Liver (tissue), 9 donors: ENCODE results near the gene PCDHGB3. TPM values are rescaled to one million over a fixed set of nuclear protein-coding genes. Genes with fewer than 3 reads are reported as not detected.

Source experiments
- DNase-seq: peaks from one replicate; pipeline ENCODE4 v3.0.0-alpha.2; 2017; ENCODE audit warnings: low spot score
- H3K27ac ChIP-seq, 2 donors: one replicate each; pipeline ENCODE4 v1.7.0; 2013; ENCODE audit warnings: inconsistent platforms in 2 of 2, low read length in 2 of 2, control low read depth in 1 of 2, low read depth in 1 of 2, mild to moderate bottlenecking in 1 of 2
- H3K27me3 ChIP-seq, 4 donors: one replicate each; pipeline versions ENCODE4 v1.6.1 to v1.7.0; 2013; ENCODE audit warnings: low read length in 3 of 4, inconsistent platforms in 1 of 4, mild to moderate bottlenecking in 1 of 4, moderate library complexity in 1 of 4; ENCODE audit not compliant: control insufficient read depth in 4 of 4, insufficient read depth in 4 of 4
- H3K36me3 ChIP-seq, 4 donors: one replicate each; pipeline versions ENCODE4 v1.6.1 to v1.7.0; 2013; ENCODE audit warnings: low read length in 3 of 4, mild to moderate bottlenecking in 3 of 4, low read depth in 1 of 4, moderate library complexity in 1 of 4; ENCODE audit not compliant: control insufficient read depth in 4 of 4, insufficient read depth in 3 of 4
- H3K4me1 ChIP-seq, 4 donors: one replicate each; pipeline versions ENCODE4 v1.6.1 to v1.7.0; 2013; ENCODE audit warnings: low read length in 3 of 4, mild to moderate bottlenecking in 3 of 4, moderate library complexity in 1 of 4; ENCODE audit not compliant: control insufficient read depth in 4 of 4, insufficient read depth in 4 of 4
- H3K4me3 ChIP-seq, 3 donors: one replicate each; pipeline versions ENCODE4 v1.6.1 to v1.7.0; 2013; ENCODE audit warnings: low read length in 3 of 3, control low read depth in 1 of 3, low read depth in 1 of 3, mild to moderate bottlenecking in 1 of 3
- H3K9ac ChIP-seq, 2 donors: one replicate each; pipeline ENCODE4 v1.7.0; 2013; ENCODE audit warnings: low read length in 2 of 2, mild to moderate bottlenecking in 2 of 2, moderate library complexity in 2 of 2, control low read depth in 1 of 2, low read depth in 1 of 2
- H3K9me3 ChIP-seq, 4 donors: one replicate each; pipeline versions ENCODE4 v1.6.1 to v1.7.0; 2013; ENCODE audit warnings: low read length in 3 of 4; ENCODE audit not compliant: control insufficient read depth in 4 of 4
- EGR1 ChIP-seq, 2 donors: IDR thresholded peaks; 2 replicates each; pipeline ENCODE4 v1.6.1; 2016 to 2018; ENCODE audit warnings: antibody characterized with exemption in 2 of 2, low read depth in 2 of 2
- FOXA1 ChIP-seq: IDR thresholded peaks from 2 replicates; pipeline ENCODE4 v1.6.1; 2016; ENCODE audit warnings: antibody characterized with exemption
- FOXA2 ChIP-seq: IDR thresholded peaks from 2 replicates; pipeline ENCODE4 v1.6.1; 2016; ENCODE audit warnings: antibody characterized with exemption
- HNF4A ChIP-seq, 2 donors: conservative IDR thresholded peaks; 2 replicates each; pipeline ENCODE4 v1.6.1; 2016; ENCODE audit warnings: antibody characterized with exemption in 2 of 2, mild to moderate bottlenecking in 2 of 2
- RXRA ChIP-seq, 2 donors: IDR thresholded peaks; 2 replicates each; pipeline ENCODE4 v1.6.1; 2017 to 2018; ENCODE audit warnings: antibody characterized with exemption in 2 of 2, mild to moderate bottlenecking in 1 of 2
- WGBS: extraction: QIAGEN DNeasy Blood & Tissue Kit; methylation state at CpG from one replicate; pipeline ENCODE4 v1.1.7; 2013; 5-methylcytosine and 5-hydroxymethylcytosine counted together
- polyA plus RNA-seq, 2 donors: library from polyadenylated mRNA; stranded (reverse) in 1 of 2; unstranded in 1 of 2; fragments of 200-250 nt in 1 of 2; fragments of >200 nt in 1 of 2; fragmentation: Nextera tagmentation in 1 of 2; extraction: Ambion mirVana in 1 of 2; gene quantifications; one replicate each; pipeline versions ENCODE4 v1.2.1 to v1.2.3, GENCODE V29; 2013 to 2015
- total RNA-seq, 2 donors: library from RNA; depleted of rRNA; stranded (reverse); fragments of >200 nt; gene quantifications; one replicate each; pipeline ENCODE4 v1.2.3, GENCODE V29; 2014
- TF ChIP-seq, protein P1 (sequence below): IDR thresholded peaks from 2 replicates; pipeline ENCODE4 v1.6.1; 2016; ENCODE audit warnings: antibody characterized with exemption
- TF ChIP-seq, protein P2 (sequence below): fragments of 150-350 bp; IDR thresholded peaks from 2 replicates; pipeline ENCODE4 v1.5.1; 2017; ENCODE audit warnings: improper control_type of control experiment, low read depth, low read length; ENCODE audit not compliant: missing input control
- TF ChIP-seq, protein P3 (sequence below): IDR thresholded peaks from 2 replicates; pipeline ENCODE4 v1.6.1; 2016; ENCODE audit warnings: antibody characterized with exemption
- TF ChIP-seq, protein P4 (sequence below): IDR thresholded peaks from 2 replicates; pipeline ENCODE4 v1.6.1; 2016; ENCODE audit warnings: antibody characterized with exemption
- donor health status: healthy.
- donor health status: healthy.
- donor health status: healthy.
- donor health status: healthy.
- donor health status: healthy.

The PCDHGB3 gene
- total and polyA plus RNA-seq, 4 donors, result 0.07 to 1.2 (median 0.37) TPM; not detected in 1

DNA sequence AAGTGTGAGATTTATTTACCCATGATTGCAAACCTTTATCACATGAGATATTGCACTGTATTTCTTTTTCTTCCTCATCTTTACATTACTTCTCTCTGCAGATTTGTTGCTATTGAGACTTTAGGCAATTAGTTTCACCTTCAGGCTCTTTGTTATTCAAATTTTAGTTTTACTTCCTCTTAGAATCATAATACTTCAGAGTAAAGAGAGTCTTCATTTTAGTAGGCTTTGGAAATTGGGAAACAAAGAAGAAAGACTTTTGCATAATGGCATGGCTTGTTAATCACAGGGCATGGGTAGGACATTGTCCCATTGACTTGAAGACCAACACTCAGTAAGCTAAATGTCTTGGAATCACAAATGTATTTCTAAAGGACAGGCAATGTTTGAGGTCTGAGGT is 7.3 kb upstream of the PCDHGB3 start:
- Histone ChIP-seq H3K27me3 (peaks cover 0 to 5% (median 0%) of the 10 kb centered on the region in 4 donors), H3K36me3 (no peaks in the 10 kb centered on the region), H3K27ac (no peak overlapping the region), H3K9ac (no peak overlapping the region), H3K4me1 (no peaks in the 10 kb centered on the region), H3K9me3 (peaks cover 42 to 79% (median 60%) of the 10 kb centered on the region in 4 donors), H3K4me3 (no peak overlapping the region)
- no peak for DNase-seq
- TF ChIP-seq, protein P1, sequence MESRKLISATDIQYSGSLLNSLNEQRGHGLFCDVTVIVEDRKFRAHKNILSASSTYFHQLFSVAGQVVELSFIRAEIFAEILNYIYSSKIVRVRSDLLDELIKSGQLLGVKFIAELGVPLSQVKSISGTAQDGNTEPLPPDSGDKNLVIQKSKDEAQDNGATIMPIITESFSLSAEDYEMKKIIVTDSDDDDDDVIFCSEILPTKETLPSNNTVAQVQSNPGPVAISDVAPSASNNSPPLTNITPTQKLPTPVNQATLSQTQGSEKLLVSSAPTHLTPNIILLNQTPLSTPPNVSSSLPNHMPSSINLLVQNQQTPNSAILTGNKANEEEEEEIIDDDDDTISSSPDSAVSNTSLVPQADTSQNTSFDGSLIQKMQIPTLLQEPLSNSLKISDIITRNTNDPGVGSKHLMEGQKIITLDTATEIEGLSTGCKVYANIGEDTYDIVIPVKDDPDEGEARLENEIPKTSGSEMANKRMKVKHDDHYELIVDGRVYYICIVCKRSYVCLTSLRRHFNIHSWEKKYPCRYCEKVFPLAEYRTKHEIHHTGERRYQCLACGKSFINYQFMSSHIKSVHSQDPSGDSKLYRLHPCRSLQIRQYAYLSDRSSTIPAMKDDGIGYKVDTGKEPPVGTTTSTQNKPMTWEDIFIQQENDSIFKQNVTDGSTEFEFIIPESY, result no peak
- no peak for TF ChIP-seq EGR1 (IDR thresholded peaks at IDR 0.05; ENCODE audit: low read depth in 2 of 2)

DNA sequence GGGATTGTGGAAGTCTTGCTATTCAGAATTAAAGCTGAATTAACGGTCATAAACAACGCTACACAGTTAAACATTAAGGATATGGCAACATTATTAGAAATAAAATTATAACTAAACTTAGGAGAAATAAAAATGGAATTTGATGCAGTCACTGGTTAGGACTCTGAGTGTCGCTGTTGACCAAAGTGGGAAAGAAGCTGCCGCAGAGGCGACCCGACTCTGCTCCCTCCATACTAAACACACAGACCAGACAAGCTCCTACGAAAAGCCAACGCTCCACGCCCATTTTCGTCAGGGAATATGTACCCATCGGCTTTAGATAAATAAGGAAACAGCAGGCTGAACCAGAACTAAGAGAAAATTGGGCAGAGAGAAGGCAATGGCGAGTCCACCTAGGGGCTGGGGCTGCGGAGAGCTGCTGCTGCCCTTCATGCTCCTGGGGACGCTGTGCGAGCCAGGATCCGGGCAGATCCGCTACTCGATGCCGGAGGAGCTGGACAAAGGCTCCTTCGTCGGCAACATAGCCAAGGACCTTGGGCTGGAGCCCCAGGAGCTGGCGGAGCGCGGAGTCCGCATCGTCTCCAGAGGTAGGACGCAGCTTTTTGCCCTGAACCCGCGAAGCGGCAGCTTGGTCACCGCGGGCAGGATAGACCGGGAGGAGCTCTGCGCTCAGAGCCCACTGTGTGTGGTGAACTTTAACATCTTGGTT is 5.9 kb upstream of the PCDHGB3 start, which contains the start of gene PCDHGA5:
Gene PCDHGA5, plus strand, starts transcription at position 211 of the 709 bp plus-strand sequence. Its CDS starts 169 bp downstream, at position 380.
- Histone ChIP-seq H3K4me3 (peak within 1 kb of the TSS in 2 of 3 donors; percentile 20 to 47), H3K9me3 (peaks cover 40 to 70% (median 58%) of the 10 kb centered on the region in 4 donors), H3K27ac (no peak within 1 kb of the TSS), H3K27me3 (peaks cover 0 to 5% (median 0%) of the 10 kb centered on the region in 4 donors), H3K36me3 (no peaks in the 10 kb centered on the region), H3K9ac (no peak within 1 kb of the TSS), H3K4me1 (no peaks in the 10 kb centered on the region)
- WGBS, result 16% methylated on average over 34 of the region's 34 CpGs
- TF ChIP-seq, protein P2, sequence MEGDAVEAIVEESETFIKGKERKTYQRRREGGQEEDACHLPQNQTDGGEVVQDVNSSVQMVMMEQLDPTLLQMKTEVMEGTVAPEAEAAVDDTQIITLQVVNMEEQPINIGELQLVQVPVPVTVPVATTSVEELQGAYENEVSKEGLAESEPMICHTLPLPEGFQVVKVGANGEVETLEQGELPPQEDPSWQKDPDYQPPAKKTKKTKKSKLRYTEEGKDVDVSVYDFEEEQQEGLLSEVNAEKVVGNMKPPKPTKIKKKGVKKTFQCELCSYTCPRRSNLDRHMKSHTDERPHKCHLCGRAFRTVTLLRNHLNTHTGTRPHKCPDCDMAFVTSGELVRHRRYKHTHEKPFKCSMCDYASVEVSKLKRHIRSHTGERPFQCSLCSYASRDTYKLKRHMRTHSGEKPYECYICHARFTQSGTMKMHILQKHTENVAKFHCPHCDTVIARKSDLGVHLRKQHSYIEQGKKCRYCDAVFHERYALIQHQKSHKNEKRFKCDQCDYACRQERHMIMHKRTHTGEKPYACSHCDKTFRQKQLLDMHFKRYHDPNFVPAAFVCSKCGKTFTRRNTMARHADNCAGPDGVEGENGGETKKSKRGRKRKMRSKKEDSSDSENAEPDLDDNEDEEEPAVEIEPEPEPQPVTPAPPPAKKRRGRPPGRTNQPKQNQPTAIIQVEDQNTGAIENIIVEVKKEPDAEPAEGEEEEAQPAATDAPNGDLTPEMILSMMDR, result no peak
- TF ChIP-seq, protein P1, result no peak
- TF ChIP-seq, protein P3, sequence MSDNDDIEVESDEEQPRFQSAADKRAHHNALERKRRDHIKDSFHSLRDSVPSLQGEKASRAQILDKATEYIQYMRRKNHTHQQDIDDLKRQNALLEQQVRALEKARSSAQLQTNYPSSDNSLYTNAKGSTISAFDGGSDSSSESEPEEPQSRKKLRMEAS, result no peak
- no peak for TF ChIP-seq HNF4A (conservative IDR thresholded peaks at IDR 0.05)
- DNase-seq, result no peak

DNA sequence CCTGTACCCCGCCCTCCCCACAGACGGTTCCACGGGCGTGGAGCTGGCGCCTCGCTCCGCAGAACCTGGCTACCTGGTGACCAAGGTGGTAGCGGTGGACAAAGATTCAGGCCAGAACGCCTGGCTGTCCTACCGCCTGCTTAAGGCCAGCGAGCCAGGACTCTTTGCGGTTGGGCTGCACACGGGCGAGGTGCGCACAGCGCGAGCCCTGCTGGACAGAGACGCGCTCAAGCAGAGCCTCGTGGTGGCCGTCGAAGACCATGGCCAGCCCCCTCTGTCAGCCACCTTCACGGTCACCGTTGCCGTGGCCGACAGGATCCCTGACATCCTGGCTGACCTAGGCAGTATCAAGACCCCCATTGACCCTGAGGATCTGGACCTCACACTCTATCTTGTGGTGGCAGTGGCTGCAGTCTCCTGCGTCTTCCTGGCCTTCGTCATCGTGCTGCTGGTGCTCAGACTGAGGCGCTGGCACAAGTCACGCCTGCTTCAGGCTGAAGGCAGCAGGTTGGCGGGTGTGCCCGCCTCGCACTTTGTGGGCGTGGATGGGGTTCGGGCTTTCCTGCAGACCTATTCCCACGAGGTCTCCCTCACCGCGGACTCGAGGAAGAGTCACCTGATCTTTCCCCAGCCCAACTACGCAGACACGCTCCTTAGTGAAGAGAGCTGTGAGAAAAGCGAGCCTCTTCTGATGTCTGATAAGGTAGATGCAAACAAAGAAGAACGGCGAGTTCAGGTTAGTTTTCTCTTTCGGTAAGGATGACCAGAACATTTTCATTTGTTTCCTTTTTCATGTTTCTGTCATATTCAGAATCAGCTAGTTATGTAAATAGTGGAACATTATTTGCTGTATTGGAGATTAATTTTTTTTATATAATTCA is 3.8 kb upstream of the PCDHGB3 start:
- peak overlapping the region in 2 of 3 donors; percentile 6 to 41 for H3K4me3 ChIP-seq
- H3K36me3 ChIP-seq, result no peaks in the 10 kb centered on the region
- no peak overlapping the region for H3K9ac ChIP-seq
- H3K4me1 ChIP-seq, result no peaks in the 10 kb centered on the region
- H3K27me3 ChIP-seq, result peaks cover 0 to 5% (median 0%) of the 10 kb centered on the region in 4 donors
- peaks cover 40 to 75% (median 54%) of the 10 kb centered on the region in 4 donors for H3K9me3 ChIP-seq
- H3K27ac ChIP-seq, result no peak overlapping the region
- no peak for DNase-seq
- WGBS, result 28% methylated on average over 46 of the region's 46 CpGs
- no peak for TF ChIP-seq FOXA1
- TF ChIP-seq RXRA (IDR thresholded peaks at IDR 0.05), result no peak
- TF ChIP-seq, protein P1, result no peak
- TF ChIP-seq, protein P4, sequence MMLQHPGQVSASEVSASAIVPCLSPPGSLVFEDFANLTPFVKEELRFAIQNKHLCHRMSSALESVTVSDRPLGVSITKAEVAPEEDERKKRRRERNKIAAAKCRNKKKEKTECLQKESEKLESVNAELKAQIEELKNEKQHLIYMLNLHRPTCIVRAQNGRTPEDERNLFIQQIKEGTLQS, result no peak
- TF ChIP-seq, protein P3, result no peak
- TF ChIP-seq FOXA2, result no peak
